Adipocyte (in vitro differentiated cells): ENCODE data around the gene FRRS1.
"Not testable (repeated sequence)": the region's sequence is repeated elsewhere in the genome, so short reads cannot be mapped to it uniquely, and the experiment has no call there.

Experiments
- DNase-seq: peaks from one replicate; pipeline ENCODE4 v3.0.0-alpha.2; 2015; ENCODE audit warnings: low read depth
- H3K27me3 ChIP-seq: replicated peaks from 2 replicates; pipeline ENCODE4 v1.7.0; 2013; ENCODE audit warnings: mild to moderate bottlenecking, low read length, moderate library complexity; ENCODE audit not compliant: control insufficient read depth, insufficient read depth
- H3K36me3 ChIP-seq: 2 replicates; pipeline ENCODE4 v1.7.0; 2013; ENCODE audit warnings: low read length, mild to moderate bottlenecking, moderate library complexity; ENCODE audit not compliant: control insufficient read depth, insufficient read depth, severe bottlenecking
- H3K4me1 ChIP-seq: 2 replicates; pipeline ENCODE4 v1.7.0; 2013; ENCODE audit warnings: mild to moderate bottlenecking, low read length, moderate library complexity; ENCODE audit not compliant: control insufficient read depth, insufficient read depth
- H3K4me3 ChIP-seq: 2 replicates; pipeline ENCODE4 v1.7.0; 2013; ENCODE audit warnings: mild to moderate bottlenecking, low read length, moderate library complexity
- H3K9ac ChIP-seq: 2 replicates; pipeline ENCODE4 v1.7.0; 2013; ENCODE audit warnings: mild to moderate bottlenecking, low read length, moderate library complexity
- H3K9me3 ChIP-seq: 2 replicates; pipeline ENCODE4 v1.7.0; 2013; ENCODE audit warnings: mild to moderate bottlenecking, low read length, moderate library complexity; ENCODE audit not compliant: control insufficient read depth

Gene FRRS1, protein sequence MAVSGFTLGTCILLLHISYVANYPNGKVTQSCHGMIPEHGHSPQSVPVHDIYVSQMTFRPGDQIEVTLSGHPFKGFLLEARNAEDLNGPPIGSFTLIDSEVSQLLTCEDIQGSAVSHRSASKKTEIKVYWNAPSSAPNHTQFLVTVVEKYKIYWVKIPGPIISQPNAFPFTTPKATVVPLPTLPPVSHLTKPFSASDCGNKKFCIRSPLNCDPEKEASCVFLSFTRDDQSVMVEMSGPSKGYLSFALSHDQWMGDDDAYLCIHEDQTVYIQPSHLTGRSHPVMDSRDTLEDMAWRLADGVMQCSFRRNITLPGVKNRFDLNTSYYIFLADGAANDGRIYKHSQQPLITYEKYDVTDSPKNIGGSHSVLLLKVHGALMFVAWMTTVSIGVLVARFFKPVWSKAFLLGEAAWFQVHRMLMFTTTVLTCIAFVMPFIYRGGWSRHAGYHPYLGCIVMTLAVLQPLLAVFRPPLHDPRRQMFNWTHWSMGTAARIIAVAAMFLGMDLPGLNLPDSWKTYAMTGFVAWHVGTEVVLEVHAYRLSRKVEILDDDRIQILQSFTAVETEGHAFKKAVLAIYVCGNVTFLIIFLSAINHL

GRCh38 chr1:99766378-99766800, at the start of gene FRRS1:
FRRS1 (minus strand) TSS chr1:99766635; CDS start chr1:99748768, 17,867 bp downstream.
- peak; percentile 87 for DNase-seq
- Histone ChIP-seq H3K9ac (peak within 1 kb of the TSS; percentile 87), H3K27me3 (no peaks in the 10 kb centered on the region), H3K9me3 (no peaks in the 10 kb centered on the region), H3K4me3 (peak within 1 kb of the TSS; percentile 89), H3K36me3 (no peaks in the 10 kb centered on the region), H3K4me1 (peaks cover 19% of the 10 kb centered on the region)

DNA sequence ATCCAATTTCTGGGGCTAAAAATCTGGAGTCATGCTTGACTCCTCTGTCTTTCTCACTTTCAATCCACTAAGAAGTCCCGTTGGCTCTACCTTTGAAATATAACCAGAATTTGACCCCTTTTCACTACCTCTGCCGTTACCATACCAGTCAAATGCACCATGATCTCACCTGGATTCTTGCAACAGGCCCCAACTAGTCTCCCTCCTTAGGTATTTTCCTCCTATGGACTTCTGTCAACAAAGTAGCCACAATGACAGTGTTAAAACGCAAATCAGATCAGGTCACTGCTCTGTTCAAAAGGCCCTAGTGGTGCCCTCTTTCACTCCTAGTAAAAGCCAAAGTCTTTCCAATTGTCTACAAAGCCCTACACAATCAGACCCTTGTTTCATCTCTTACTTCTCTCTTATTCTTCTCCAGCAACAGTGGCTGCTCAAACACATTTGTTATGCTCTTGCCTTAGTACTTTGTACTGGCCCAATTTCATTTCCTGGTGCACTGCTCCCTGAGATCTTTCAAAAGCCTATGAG, 48.0 kb upstream of the FRRS1 start:
- DNase-seq = no peak
- H3K4me1 ChIP-seq = no peaks in the 10 kb centered on the region
- H3K9ac ChIP-seq = no peak overlapping the region
- H3K9me3 ChIP-seq = no peaks in the 10 kb centered on the region
- H3K4me3 ChIP-seq = no peak overlapping the region
- no peaks in the 10 kb centered on the region for H3K36me3 ChIP-seq
- H3K27me3 ChIP-seq = no peaks in the 10 kb centered on the region

DNA sequence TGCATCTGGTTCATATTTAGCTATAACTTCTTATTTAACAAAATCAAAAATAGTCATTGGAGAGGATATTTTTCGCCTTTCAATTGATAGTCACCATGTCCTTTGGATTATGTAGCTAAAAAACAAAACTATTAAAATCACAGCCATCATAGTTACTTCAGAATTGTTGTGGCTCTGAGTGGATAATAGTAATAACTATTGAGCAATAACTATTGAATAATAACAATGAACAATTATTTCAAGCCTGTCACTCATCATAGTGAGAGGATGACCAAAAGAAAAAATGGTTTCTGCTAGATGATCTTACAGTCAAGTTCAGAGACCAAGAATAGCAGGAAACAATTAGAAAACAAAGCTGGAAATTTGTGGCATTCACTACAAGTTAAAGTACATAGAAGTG, 45.3 kb upstream of the FRRS1 start:
- H3K9me3 ChIP-seq = no peaks in the 10 kb centered on the region
- no peak overlapping the region for H3K9ac ChIP-seq
- peaks cover 5% of the 10 kb centered on the region for H3K4me1 ChIP-seq
- H3K36me3 ChIP-seq = no peaks in the 10 kb centered on the region
- no peak for DNase-seq
- H3K4me3 ChIP-seq = no peak overlapping the region
- H3K27me3 ChIP-seq = no peaks in the 10 kb centered on the region

DNA sequence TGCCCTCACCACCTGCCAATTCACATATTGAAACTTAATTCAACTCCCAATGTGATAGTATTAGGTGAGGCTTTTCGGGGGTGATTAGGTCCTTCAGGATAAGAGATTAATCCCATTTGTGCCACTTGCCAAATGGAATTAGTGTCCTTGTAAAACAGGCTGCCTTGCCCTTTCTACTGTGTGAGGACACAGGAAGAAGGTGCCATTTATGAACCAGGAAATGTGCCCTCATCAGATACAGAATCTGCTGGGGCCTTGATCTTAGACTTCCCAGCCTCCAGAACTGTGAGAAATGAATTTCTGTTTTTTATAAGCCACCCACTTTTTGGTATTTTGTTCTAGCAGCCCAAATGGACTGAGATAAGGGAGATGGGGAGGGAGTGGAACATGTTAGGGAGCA, 44.6 kb upstream of the FRRS1 start:
- H3K36me3 ChIP-seq = no peaks in the 10 kb centered on the region
- H3K27me3 ChIP-seq = no peaks in the 10 kb centered on the region
- no peak overlapping the region for H3K4me3 ChIP-seq
- H3K9me3 ChIP-seq = no peaks in the 10 kb centered on the region
- DNase-seq = no peak
- peaks cover 5% of the 10 kb centered on the region for H3K4me1 ChIP-seq
- H3K9ac ChIP-seq = no peak overlapping the region

GRCh38 chr1:99808391-99809115, 42.1 kb upstream of the FRRS1 start:
- Histone ChIP-seq H3K36me3 (no peaks in the 10 kb centered on the region), H3K4me1 (peaks cover 5% of the 10 kb centered on the region), H3K4me3 (peak overlapping the region; percentile 46), H3K27me3 (no peaks in the 10 kb centered on the region), H3K9me3 (no peaks in the 10 kb centered on the region), H3K9ac (peak overlapping the region; percentile 65)
- peak; percentile 95 for DNase-seq

DNA sequence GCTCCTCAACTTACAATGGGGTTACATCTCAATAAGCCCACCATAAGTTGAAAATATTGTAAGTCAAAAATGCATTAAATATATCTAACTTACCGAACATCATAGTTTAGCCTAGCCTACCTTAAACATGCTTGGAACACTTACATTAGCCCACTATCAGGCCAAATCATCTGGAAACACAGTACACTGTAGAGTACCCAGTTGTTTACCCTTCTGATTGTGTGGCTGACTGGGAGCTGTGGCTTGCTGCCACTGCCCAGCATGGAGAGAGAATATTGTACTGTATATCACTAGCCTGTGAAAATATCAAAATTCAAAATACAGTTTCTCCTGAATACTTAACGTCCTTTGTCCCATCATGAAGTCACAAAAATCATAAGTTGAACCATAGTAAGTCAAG, 40.4 kb upstream of the FRRS1 start:
- Histone ChIP-seq H3K4me1 (peaks cover 5% of the 10 kb centered on the region), H3K4me3 (no peak overlapping the region), H3K36me3 (no peaks in the 10 kb centered on the region), H3K9ac (no peak overlapping the region), H3K27me3 (peaks cover 9% of the 10 kb centered on the region), H3K9me3 (no peaks in the 10 kb centered on the region)
- no peak for DNase-seq

DNA sequence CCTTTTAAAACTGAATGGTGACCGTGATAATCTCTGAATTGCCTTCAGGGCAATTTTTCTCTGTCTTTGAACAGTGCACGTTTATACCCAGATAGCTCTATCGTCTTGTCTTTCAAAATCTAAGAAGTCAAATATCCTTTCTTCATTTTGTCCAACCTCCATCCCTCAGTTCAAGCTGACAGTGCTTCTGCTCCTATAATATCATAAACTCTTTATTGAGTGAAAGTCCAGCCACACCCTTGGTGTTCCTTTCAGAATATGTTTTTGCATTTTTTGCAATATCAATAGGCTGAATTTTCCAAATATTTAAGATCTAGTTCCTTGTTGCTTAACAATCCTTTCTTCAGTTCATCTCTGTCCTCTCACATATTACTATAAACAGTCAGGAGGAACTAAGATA, 35.1 kb upstream of the FRRS1 start:
- no peak overlapping the region for H3K9ac ChIP-seq
- DNase-seq = no peak
- no peaks in the 10 kb centered on the region for H3K9me3 ChIP-seq
- H3K36me3 ChIP-seq = no peaks in the 10 kb centered on the region
- H3K27me3 ChIP-seq = peaks cover 9% of the 10 kb centered on the region
- no peaks in the 10 kb centered on the region for H3K4me1 ChIP-seq
- no peak overlapping the region for H3K4me3 ChIP-seq

DNA sequence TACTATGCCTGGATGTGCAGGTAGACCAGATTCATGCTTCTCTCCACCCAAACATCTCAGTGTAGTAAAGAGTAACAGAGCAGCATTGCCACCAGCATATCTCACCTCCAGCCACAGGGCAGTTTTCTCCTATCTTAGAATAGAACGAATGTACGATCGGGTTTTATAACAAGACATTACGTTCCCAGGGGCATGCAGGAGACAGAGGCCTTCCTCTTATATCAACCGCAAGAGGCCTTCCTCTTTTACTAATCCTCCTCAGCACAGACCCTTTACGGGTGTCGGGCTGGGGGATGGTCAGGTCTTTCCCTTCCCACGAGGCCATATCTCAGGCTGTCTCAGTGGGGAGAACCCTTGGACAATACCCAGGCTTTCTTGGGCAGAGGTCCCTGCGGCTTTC, 27.4 kb upstream of the FRRS1 start:
- H3K4me1 ChIP-seq, H3K9ac ChIP-seq, H3K36me3 ChIP-seq, H3K27me3 ChIP-seq, H3K4me3 ChIP-seq, DNase-seq, H3K9me3 ChIP-seq: not testable (repeated sequence)

DNA sequence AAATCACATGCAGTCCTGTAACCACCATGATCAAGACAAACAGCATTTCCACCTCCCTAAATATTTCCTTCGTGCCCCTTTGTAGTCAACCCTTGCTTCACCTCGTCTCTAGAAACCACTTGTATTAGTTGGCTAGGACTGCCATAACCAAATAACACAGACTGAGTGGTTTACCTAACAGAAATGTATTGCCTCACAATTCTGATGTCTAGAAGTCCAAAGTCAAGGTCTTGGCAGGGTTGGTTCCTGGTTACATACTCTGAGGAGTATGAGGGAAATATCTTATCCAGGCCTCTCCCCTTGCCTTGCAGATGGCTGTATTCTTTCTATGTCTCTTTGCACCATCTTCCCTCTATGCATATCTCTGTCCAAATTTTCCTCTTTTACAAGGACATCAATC, 23.3 kb upstream of the FRRS1 start:
- H3K4me1 ChIP-seq = no peaks in the 10 kb centered on the region
- no peak overlapping the region for H3K4me3 ChIP-seq
- no peaks in the 10 kb centered on the region for H3K9me3 ChIP-seq
- no peaks in the 10 kb centered on the region for H3K27me3 ChIP-seq
- DNase-seq = no peak
- no peak overlapping the region for H3K9ac ChIP-seq
- no peaks in the 10 kb centered on the region for H3K36me3 ChIP-seq

GRCh38 chr1:99788896-99789295, 22.5 kb upstream of the FRRS1 start:
- no peak overlapping the region for H3K4me3 ChIP-seq

More at GRCh38 chr1:99788896-99789295, 22.5 kb upstream of the FRRS1 start:
- H3K9ac ChIP-seq = no peak overlapping the region
- no peaks in the 10 kb centered on the region for H3K4me1 ChIP-seq
- no peaks in the 10 kb centered on the region for H3K27me3 ChIP-seq
- no peaks in the 10 kb centered on the region for H3K36me3 ChIP-seq
- H3K9me3 ChIP-seq = no peaks in the 10 kb centered on the region
- DNase-seq = no peak
